ENCODE results near the gene CCDC12.
"Not testable (repeated sequence)": the region's sequence is repeated elsewhere in the genome, so short reads cannot be mapped to it uniquely, and the experiment has no call there.

Gene CCDC12

GRCh38 chr3:46968783-46969428 is 7.6 kb downstream of the CCDC12 start:
- peaks cover 55% of the 10 kb centered on the region for H3K36me3 Mint-ChIP-seq (ENCODE audit: low read depth)
- peaks cover 12% of the 10 kb centered on the region for H3K4me1 Mint-ChIP-seq
- no peak for TF ChIP-seq CTCF (IDR thresholded peaks at IDR 0.05)
- DNase-seq: no peak
- peaks cover 11% of the 10 kb centered on the region for H3K9me3 Mint-ChIP-seq
- no peak overlapping the region for H3K4me3 Mint-ChIP-seq
- H3K27ac Mint-ChIP-seq: no peak overlapping the region
- peaks cover 1% of the 10 kb centered on the region for H3K27me3 Mint-ChIP-seq (ENCODE audit: low read depth, poor library complexity)

- peak overlapping the region; percentile 79 for H3K27ac Mint-ChIP-seq
- DNase-seq: no peak
- no peak overlapping the region for H3K4me3 Mint-ChIP-seq
- no peak for TF ChIP-seq CTCF (IDR thresholded peaks at IDR 0.05)
- peaks cover 56% of the 10 kb centered on the region for H3K36me3 Mint-ChIP-seq (ENCODE audit: low read depth)
- H3K27me3 Mint-ChIP-seq (ENCODE audit: low read depth, poor library complexity): no peaks in the 10 kb centered on the region
- H3K9me3 Mint-ChIP-seq: peaks cover 24% of the 10 kb centered on the region
- peaks cover 10% of the 10 kb centered on the region for H3K4me1 Mint-ChIP-seq
Observed at GRCh38 chr3:46966811-46967210, 9.7 kb downstream of the CCDC12 start.

GRCh38 chr3:46965151-46965550 is 11.4 kb downstream of the CCDC12 start:
- no peak for DNase-seq
- Mint-ChIP-seq H3K4me1 (peaks cover 17% of the 10 kb centered on the region), H3K36me3 (ENCODE audit: low read depth) (peaks cover 51% of the 10 kb centered on the region), H3K27me3 (ENCODE audit: low read depth, poor library complexity) (no peaks in the 10 kb centered on the region), H3K9me3 (peaks cover 24% of the 10 kb centered on the region), H3K27ac (no peak overlapping the region), H3K4me3 (no peak overlapping the region)
- no peak for TF ChIP-seq CTCF (IDR thresholded peaks at IDR 0.05)

- H3K9me3 Mint-ChIP-seq: peaks cover 24% of the 10 kb centered on the region
- H3K27me3 Mint-ChIP-seq (ENCODE audit: low read depth, poor library complexity); DNase-seq; H3K27ac Mint-ChIP-seq; H3K4me3 Mint-ChIP-seq: not testable (repeated sequence)
- H3K4me1 Mint-ChIP-seq: peaks cover 28% of the 10 kb centered on the region
- peaks cover 51% of the 10 kb centered on the region for H3K36me3 Mint-ChIP-seq (ENCODE audit: low read depth)
Observed at GRCh38 chr3:46964038-46964590, 12.4 kb downstream of the CCDC12 start.

- Mint-ChIP-seq H3K36me3 (ENCODE audit: low read depth) (peaks cover 51% of the 10 kb centered on the region), H3K4me1 (peaks cover 36% of the 10 kb centered on the region), H3K27me3 (ENCODE audit: low read depth, poor library complexity) (no peaks in the 10 kb centered on the region), H3K4me3 (no peak overlapping the region), H3K9me3 (peaks cover 24% of the 10 kb centered on the region), H3K27ac (no peak overlapping the region)
- TF ChIP-seq CTCF (IDR thresholded peaks at IDR 0.05): no peak
- DNase-seq: no peak
Observed at GRCh38 chr3:46962990-46963389, 13.6 kb downstream of the CCDC12 start.

- no peaks in the 10 kb centered on the region for H3K27me3 Mint-ChIP-seq (ENCODE audit: low read depth, poor library complexity)
- no peak overlapping the region for H3K4me3 Mint-ChIP-seq
- H3K36me3 Mint-ChIP-seq (ENCODE audit: low read depth): peaks cover 50% of the 10 kb centered on the region
- peaks cover 36% of the 10 kb centered on the region for H3K4me1 Mint-ChIP-seq
- DNase-seq: no peak
- TF ChIP-seq CTCF (IDR thresholded peaks at IDR 0.05): no peak
- peaks cover 24% of the 10 kb centered on the region for H3K9me3 Mint-ChIP-seq
- no peak overlapping the region for H3K27ac Mint-ChIP-seq
Observed at GRCh38 chr3:46962427-46962826, 14.1 kb downstream of the CCDC12 start.

All from nephron progenitor cell (in vitro differentiated cells).